PC-9 (cell line): Measurements from ENCODE around the gene ENTPD7.

Experiments used
- CTCF ChIP-seq: fragments of 200-600 bp; sonication (generic); conservative IDR thresholded peaks from 2 replicates; pipeline ENCODE4 v1.6.1; 2017; ENCODE audit warnings: mixed run types, antibody characterized with exemption, mild to moderate bottlenecking, moderate library complexity
- EZH2 ChIP-seq: fragments of 200-600 bp; sonication (generic); IDR thresholded peaks from 2 replicates; pipeline ENCODE4 v1.8.0; 2017; ENCODE audit warnings: antibody characterized with exemption, low read depth

GRCh38 chr10:99674762-99675161 is 15.5 kb downstream of the ENTPD7 start:
- no peak for TF ChIP-seq CTCF
- TF ChIP-seq EZH2 = no peak
